HG03342 (cell line): Measurements from ENCODE around the gene PLD1.
"Not testable (repeated sequence)": the region's sequence is repeated elsewhere in the genome, so short reads cannot be mapped to it uniquely, and the experiment has no call there.

Source experiments
- ATAC-seq: cut with Tn5 transposase; IDR thresholded peaks from one replicate; pipeline ENCODE4 v1.9.1; 2021; ENCODE audit warnings: mild to moderate bottlenecking, moderate library complexity; ENCODE audit not compliant: unreplicated experiment

Gene PLD1

GRCh38 chr3:171566803-171567422 lies 243.4 kb downstream of the PLD1 start:
- ATAC-seq: no peak

GRCh38 chr3:171565481-171566058 lies 244.7 kb downstream of the PLD1 start:
- no peak for ATAC-seq

- no peak for ATAC-seq
Measured at GRCh38 chr3:171564748-171565480, 245.4 kb downstream of the PLD1 start.

GRCh38 chr3:171563298-171563697 lies 247.0 kb downstream of the PLD1 start:
- ATAC-seq: no peak

GRCh38 chr3:171562459-171562858 lies 247.8 kb downstream of the PLD1 start:
- ATAC-seq: not testable (repeated sequence)

- ATAC-seq: no peak
Measured at GRCh38 chr3:171561596-171562323, 248.5 kb downstream of the PLD1 start.

GRCh38 chr3:171559586-171559985 lies 250.7 kb downstream of the PLD1 start:
- ATAC-seq: no peak

- ATAC-seq: no peak
Measured at GRCh38 chr3:171558188-171558696, 252.0 kb downstream of the PLD1 start.

GRCh38 chr3:171557173-171557572 lies 253.1 kb downstream of the PLD1 start:
- ATAC-seq: no peak

- ATAC-seq: no peak
Measured at GRCh38 chr3:171556574-171557145, 253.6 kb downstream of the PLD1 start.

- no peak for ATAC-seq
Measured at GRCh38 chr3:171556148-171556547, 254.1 kb downstream of the PLD1 start.

GRCh38 chr3:171553086-171553485 lies 257.2 kb downstream of the PLD1 start:
- ATAC-seq: no peak

GRCh38 chr3:171552531-171552930 lies 257.8 kb downstream of the PLD1 start:
- no peak for ATAC-seq

- no peak for ATAC-seq
Measured at GRCh38 chr3:171551296-171551695, 259.0 kb downstream of the PLD1 start.
